ENCODE data around the gene DCTD.

DNA sequence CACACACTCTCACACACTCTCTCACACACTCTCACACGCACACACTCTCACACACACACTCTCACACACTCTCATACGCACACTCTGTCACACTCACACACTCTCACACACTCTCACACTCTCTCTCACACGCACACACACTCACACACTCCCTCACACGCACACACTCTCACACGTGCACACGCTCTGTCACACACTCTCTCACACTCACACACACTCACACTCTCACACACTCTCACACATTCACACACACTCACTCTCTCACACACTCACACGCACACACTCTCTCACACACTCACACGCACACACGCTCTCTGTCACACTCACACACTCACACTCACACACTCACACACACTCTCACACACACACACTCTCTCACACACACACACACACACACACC, 43.0 kb upstream of the DCTD start:
- TF ChIP-seq, protein P1, sequence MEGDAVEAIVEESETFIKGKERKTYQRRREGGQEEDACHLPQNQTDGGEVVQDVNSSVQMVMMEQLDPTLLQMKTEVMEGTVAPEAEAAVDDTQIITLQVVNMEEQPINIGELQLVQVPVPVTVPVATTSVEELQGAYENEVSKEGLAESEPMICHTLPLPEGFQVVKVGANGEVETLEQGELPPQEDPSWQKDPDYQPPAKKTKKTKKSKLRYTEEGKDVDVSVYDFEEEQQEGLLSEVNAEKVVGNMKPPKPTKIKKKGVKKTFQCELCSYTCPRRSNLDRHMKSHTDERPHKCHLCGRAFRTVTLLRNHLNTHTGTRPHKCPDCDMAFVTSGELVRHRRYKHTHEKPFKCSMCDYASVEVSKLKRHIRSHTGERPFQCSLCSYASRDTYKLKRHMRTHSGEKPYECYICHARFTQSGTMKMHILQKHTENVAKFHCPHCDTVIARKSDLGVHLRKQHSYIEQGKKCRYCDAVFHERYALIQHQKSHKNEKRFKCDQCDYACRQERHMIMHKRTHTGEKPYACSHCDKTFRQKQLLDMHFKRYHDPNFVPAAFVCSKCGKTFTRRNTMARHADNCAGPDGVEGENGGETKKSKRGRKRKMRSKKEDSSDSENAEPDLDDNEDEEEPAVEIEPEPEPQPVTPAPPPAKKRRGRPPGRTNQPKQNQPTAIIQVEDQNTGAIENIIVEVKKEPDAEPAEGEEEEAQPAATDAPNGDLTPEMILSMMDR (IDR thresholded peaks at IDR 0.05 in 8 of 11, conservative IDR thresholded peaks at IDR 0.05 in 3 of 11) = no peak
- TF ChIP-seq POLR2A (IDR thresholded peaks at IDR 0.05) (no peak), POLR2AphosphoS5 (IDR thresholded peaks at IDR 0.05) (no peak)
